Skeletal muscle tissue (tissue), 4 donors: ENCODE results near the gene CGB8. TPM values are rescaled to one million over a fixed set of nuclear protein-coding genes. Genes with fewer than 3 reads are reported as not detected.
A peak's percentile ranks its signal among the peaks of the same experiment; 100 is the strongest.
"Not testable (repeated sequence)": the region's sequence is repeated elsewhere in the genome, so short reads cannot be mapped to it uniquely, and the experiment has no call there.

ENCODE experiments used
- H3K27ac ChIP-seq: one replicate; pipeline ENCODE4 v1.7.0; 2013; ENCODE audit warnings: mild to moderate bottlenecking, low read depth, low read length, inconsistent platforms
- H3K27me3 ChIP-seq, 3 donors: one replicate each; pipeline ENCODE4 v1.7.0; 2013; ENCODE audit warnings: low read length in 3 of 3; ENCODE audit not compliant: control insufficient read depth in 3 of 3, insufficient read depth in 3 of 3
- H3K36me3 ChIP-seq, 3 donors: one replicate each; pipeline ENCODE4 v1.7.0; 2013; ENCODE audit warnings: low read length in 3 of 3; ENCODE audit not compliant: control insufficient read depth in 3 of 3, insufficient read depth in 3 of 3
- H3K4me1 ChIP-seq, 3 donors: one replicate each; pipeline ENCODE4 v1.7.0; 2013; ENCODE audit warnings: low read length in 3 of 3, mild to moderate bottlenecking in 3 of 3; ENCODE audit not compliant: control insufficient read depth in 3 of 3, insufficient read depth in 3 of 3
- H3K4me3 ChIP-seq, 3 donors: one replicate each; pipeline ENCODE4 v1.7.0; 2013; ENCODE audit warnings: low read length in 3 of 3
- H3K9ac ChIP-seq, 3 donors: one replicate each; pipeline ENCODE4 v1.7.0; 2013; ENCODE audit warnings: low read length in 3 of 3, mild to moderate bottlenecking in 3 of 3, moderate library complexity in 2 of 3, low read depth in 1 of 3
- H3K9me3 ChIP-seq, 3 donors: one replicate each; pipeline ENCODE4 v1.7.0; 2013; ENCODE audit warnings: low read length in 3 of 3; ENCODE audit not compliant: control insufficient read depth in 3 of 3
- total RNA-seq: library from RNA; depleted of rRNA; stranded (reverse); fragments of >200 nt; gene quantifications from one replicate; pipeline ENCODE4 v1.2.3, GENCODE V29; 2014
- donor health status: Osteomylitis.

CGB8 gene
- total RNA-seq, 1 donor from 2014 or later: not detected

DNA sequence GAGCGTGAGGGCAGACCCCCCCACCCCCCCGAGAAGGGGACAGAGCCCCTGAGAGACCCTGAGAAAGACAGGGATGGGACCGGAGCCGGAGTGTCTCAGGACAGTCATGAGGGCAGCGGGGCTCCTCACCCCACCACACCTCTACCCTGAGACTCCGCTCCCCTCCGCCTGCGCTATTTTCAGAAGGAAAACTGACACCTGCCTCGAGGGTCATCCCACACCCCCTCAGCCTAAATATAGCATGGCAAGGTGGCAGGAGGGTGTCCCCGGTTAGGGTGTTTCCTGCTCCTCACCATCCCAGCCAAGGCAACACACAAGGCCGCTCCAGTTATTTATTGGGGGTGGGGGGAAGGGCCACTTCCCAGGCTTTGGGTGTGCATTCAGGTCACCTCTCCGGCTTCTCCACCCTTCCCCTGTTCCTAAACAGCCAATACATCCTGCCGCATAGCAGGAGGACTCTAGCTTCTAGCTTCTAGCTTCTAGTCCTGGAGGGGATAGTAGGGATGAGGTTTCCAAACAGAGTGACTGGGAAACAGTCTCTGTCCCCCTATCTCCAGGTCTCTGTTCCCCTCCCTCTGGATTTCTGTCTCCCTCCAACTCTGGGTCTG, 17.1 kb upstream of the CGB8 start:
- Histone ChIP-seq H3K9ac (peak overlapping the region; percentile 83 to 87 (median 86)), H3K4me1 (peaks cover 42 to 53% (median 49%) of the 10 kb centered on the region in 3 donors), H3K9me3 (no peaks in the 10 kb centered on the region), H3K4me3 (peak overlapping the region; percentile 60 to 70 (median 61)), H3K27me3 (peaks cover 0 to 14% (median 10%) of the 10 kb centered on the region in 3 donors), H3K27ac (peak overlapping the region; percentile 97), H3K36me3 (peaks cover 0 to 6% (median 3%) of the 10 kb centered on the region in 3 donors)

DNA sequence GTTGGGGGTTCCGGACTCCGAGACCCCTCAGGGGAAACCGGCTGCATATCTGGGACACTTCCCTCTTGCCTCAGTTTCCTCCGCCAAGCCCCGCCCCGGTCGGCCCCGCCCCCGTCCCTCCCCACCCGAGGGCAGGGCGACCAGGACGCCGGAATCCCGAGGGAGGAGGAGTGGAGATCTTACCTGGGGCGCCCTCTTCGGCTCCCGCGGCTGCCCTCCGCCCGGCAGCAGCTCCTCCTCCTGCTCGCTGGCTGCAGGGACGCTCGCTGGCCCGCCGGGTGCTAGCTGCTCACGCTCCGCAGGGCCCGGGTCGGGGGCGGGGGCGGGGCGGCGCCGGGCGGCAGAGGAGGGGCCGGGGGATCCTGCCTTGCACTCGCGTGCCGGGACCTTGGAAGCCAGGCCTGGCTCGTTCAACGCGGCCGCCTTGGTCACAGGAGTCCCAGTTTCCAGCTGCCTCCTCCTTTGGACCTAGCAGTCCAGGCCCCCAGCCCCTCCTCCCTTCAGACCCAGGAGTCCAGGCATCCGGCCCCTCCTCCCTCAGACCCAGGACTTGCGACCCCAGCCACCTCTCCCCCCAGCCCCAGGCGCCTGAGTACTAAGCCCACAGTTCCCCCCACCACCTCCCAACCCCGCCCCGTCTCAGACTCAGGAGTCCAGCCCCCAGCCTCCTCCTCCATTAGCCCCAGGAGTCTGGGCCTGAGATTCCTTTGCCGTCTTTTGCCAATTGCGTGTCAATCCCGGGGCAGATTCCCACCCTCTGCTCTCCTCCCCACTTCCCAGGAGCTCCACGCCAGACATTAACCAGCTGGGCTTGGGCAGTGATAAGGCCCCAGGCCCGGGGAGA, 16.1 kb upstream of the CGB8 start, which contains the start of gene NTF4:
Gene NTF4 (minus strand): TSS at position 51 of the 844 bp plus-strand sequence. CDS start 2,821 bp downstream, outside the sequence.
- peak within 1 kb of the TSS; percentile 60 to 70 (median 61) for H3K4me3 ChIP-seq
- H3K9me3 ChIP-seq: no peaks in the 10 kb centered on the region
- peaks cover 0 to 3% (median under 1%) of the 10 kb centered on the region in 3 donors for H3K36me3 ChIP-seq
- H3K27ac ChIP-seq: peak within 1 kb of the TSS; percentile 97
- H3K27me3 ChIP-seq: peaks cover 0 to 11% (median 3%) of the 10 kb centered on the region in 3 donors
- H3K4me1 ChIP-seq: peaks cover 35 to 43% (median 39%) of the 10 kb centered on the region in 3 donors
- H3K9ac ChIP-seq: peak within 1 kb of the TSS; percentile 83 to 87 (median 86)

DNA sequence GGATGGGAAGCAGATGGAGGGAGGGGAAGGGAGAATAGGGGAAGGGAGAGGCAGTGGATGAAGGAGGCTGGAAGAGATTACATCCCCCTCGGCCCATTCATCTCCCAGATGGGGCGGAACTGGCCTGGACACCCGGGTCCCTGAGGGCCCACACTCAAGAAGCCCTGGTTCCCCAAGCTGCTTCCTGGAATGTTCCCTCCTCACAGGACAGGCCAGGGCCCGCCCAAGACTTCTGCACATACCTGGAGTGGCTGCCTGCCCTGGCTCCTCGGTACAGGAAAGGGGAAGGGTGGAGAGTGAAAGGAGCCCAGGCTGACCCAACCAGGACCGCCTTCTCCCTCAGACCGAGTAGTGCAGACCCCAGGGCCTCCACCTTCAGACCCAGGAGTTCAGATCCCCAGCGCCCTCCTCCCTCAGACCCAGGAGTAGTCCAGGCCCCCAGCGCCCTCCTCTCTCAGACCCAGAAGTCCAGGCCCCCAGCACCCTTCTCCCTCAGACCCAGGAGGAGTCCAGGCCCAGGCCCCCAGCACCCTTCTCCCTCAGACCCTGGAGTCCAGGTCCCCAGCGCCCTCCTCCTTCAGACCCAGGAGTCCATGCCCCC, 15.2 kb upstream of the CGB8 start:
- no peaks in the 10 kb centered on the region for H3K9me3 ChIP-seq
- H3K4me1 ChIP-seq: peaks cover 27 to 34% (median 30%) of the 10 kb centered on the region in 3 donors
- peaks cover 0 to 11% (median 3%) of the 10 kb centered on the region in 3 donors for H3K27me3 ChIP-seq
- no peaks in the 10 kb centered on the region for H3K36me3 ChIP-seq
- no peak overlapping the region for H3K4me3 ChIP-seq
- H3K9ac ChIP-seq: peak overlapping the region in 2 of 3 donors; percentile 38 to 45
- peak overlapping the region; percentile 97 for H3K27ac ChIP-seq

DNA sequence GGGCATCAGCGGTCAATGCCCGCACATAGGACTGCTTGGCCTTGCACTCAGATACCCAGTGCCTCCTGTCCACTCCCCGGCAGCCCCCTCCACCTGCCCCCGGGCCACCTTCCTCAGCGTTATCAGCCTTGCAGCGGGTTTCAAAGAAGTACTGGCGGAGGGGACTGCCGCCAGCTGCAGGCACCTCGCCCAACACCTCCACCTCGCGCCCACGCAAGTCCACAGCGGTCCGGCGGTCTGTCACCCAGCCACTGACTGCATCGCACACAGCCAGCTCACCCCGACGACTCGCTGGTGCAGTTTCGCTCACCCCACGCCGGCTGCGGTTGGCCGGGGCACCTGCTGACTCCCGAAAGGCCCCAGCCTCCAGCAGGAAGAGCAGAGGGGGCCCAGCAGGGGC, 12.5 kb upstream of the CGB8 start:
- H3K9me3 ChIP-seq: no peaks in the 10 kb centered on the region
- no peaks in the 10 kb centered on the region for H3K36me3 ChIP-seq
- H3K27me3 ChIP-seq: peaks cover 0 to 11% (median 3%) of the 10 kb centered on the region in 3 donors
- H3K4me1 ChIP-seq: peaks cover 16 to 29% (median 28%) of the 10 kb centered on the region in 3 donors
- no peak overlapping the region for H3K4me3 ChIP-seq
- no peak overlapping the region for H3K9ac ChIP-seq
- no peak overlapping the region for H3K27ac ChIP-seq

DNA sequence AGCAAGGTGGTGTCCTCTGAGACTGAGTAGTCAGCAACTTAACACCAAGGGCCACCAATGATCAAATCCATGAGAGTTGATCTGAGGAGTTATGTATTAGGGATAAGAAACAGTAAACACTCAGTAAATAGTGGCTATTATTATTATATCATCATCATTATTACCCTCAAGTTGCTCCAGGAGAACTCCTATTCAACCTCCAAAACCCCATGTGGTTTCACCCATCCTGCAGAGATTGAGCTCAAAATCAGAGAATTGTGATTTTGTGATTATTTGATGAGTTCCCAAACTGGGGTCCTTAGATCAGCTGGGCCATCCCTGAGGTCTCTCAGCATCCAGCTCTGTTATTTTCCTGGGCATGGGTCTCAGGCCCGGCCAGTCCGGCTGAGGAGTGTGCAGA, 12.1 kb upstream of the CGB8 start:
- H3K27me3 ChIP-seq: peaks cover 0 to 11% (median 3%) of the 10 kb centered on the region in 3 donors
- H3K9me3 ChIP-seq: no peaks in the 10 kb centered on the region
- H3K36me3 ChIP-seq: no peaks in the 10 kb centered on the region

DNA sequence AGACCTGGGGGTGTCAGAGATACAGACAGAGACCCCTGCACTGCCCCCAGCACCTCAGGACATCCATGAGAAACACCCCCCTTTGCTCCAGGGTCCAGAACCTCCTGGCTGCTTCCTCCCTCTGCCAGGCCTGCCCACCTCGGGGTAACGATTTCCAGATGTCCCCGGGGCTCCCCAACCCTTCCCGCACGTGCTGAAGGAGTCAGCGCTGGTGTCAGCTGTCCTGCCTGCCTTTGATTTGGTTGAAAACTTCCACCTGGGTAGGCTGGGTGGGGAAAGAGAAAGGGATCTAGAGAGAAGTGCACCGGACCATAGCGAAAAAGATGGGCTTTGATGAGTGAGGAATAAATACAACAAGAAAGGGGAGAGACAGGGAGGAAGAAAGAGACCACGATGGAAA, 10.1 kb upstream of the CGB8 start:
- Histone ChIP-seq H3K4me1 (peaks cover 15 to 28% (median 20%) of the 10 kb centered on the region in 3 donors), H3K27ac (no peak overlapping the region), H3K36me3 (no peaks in the 10 kb centered on the region), H3K9ac (no peak overlapping the region), H3K9me3 (no peaks in the 10 kb centered on the region), H3K4me3 (no peak overlapping the region), H3K27me3 (peaks cover 0 to 13% (median 0%) of the 10 kb centered on the region in 3 donors)

More for the DNA sequence above, 12.1 kb upstream of the CGB8 start:
- Histone ChIP-seq H3K4me1 (peaks cover 13 to 30% (median 26%) of the 10 kb centered on the region in 3 donors), H3K27ac (no peak overlapping the region), H3K9ac (no peak overlapping the region), H3K4me3 (no peak overlapping the region)

DNA sequence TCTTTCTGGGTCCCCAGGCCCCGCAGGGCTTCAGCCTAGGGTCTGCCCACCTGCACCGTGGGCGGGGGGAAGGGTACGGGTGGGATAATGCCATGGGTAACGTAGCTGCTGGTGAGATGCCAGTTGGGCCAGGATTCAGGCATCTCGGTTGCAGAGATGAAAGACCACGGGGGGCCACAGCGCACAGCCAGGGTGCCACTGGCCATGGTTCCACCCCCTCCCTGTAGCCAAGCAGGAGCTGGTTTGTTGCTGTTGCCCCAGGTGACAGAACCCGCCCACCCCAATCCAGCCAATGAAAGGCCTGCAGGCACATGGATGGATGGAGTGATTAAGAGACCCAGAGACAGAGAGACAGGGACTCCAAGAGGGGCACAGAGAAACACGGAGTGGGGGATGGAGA, 9.7 kb upstream of the CGB8 start:
- no peaks in the 10 kb centered on the region for H3K9me3 ChIP-seq
- peaks cover 0 to 8% (median 0%) of the 10 kb centered on the region in 3 donors for H3K27me3 ChIP-seq
- H3K27ac ChIP-seq: no peak overlapping the region
- H3K9ac ChIP-seq: peak overlapping the region in 1 of 3 donors; percentile 16
- H3K4me3 ChIP-seq: peak overlapping the region in 1 of 3 donors; percentile 32
- no peaks in the 10 kb centered on the region for H3K36me3 ChIP-seq
- H3K4me1 ChIP-seq: peaks cover 15 to 27% (median 20%) of the 10 kb centered on the region in 3 donors

DNA sequence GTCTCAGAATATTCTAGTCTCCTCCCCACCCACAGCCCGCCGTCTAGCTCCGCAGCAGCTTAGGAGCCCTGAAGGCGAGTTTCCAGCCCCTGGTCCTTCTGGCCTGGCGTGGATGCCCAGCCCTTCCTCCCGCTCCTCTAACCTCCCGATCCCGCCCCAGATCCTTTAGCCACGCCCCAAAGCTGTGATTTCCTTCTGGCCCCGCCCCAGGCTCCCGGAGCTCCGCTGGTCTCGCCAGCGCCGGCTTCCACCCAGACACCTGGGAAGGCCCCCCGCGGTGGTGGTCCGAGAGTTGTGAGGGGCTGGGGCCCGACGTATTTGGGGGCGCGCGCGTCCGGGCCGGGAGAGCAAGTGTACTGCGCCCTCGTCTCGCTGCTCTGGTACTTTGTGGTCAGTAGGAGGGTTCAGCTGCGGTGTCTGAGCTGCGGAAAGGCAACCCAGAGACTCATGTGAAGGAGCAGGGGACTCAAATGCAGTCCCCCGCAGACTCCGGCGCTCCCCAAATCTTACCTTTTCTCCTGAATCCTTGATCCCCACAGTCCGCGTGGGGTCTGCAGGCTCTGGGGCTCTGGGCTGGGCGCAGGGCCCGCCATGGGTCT, 8.8 kb upstream of the CGB8 start, which contains the start of gene CGB7:
Gene CGB7 (minus strand): TSS at position 114 of the 599 bp plus-strand sequence. CDS start 2,374 bp downstream, outside the sequence.
- Histone ChIP-seq H3K4me1 (peaks cover 15 to 27% (median 20%) of the 10 kb centered on the region in 3 donors), H3K36me3 (no peaks in the 10 kb centered on the region), H3K27me3 (peaks cover 0 to 7% (median 0%) of the 10 kb centered on the region in 3 donors), H3K27ac (no peak within 1 kb of the TSS), H3K9me3 (no peaks in the 10 kb centered on the region), H3K4me3 (peak within 1 kb of the TSS; percentile 66 to 81 (median 70)), H3K9ac (peak within 1 kb of the TSS; percentile 70 to 87 (median 77))

DNA sequence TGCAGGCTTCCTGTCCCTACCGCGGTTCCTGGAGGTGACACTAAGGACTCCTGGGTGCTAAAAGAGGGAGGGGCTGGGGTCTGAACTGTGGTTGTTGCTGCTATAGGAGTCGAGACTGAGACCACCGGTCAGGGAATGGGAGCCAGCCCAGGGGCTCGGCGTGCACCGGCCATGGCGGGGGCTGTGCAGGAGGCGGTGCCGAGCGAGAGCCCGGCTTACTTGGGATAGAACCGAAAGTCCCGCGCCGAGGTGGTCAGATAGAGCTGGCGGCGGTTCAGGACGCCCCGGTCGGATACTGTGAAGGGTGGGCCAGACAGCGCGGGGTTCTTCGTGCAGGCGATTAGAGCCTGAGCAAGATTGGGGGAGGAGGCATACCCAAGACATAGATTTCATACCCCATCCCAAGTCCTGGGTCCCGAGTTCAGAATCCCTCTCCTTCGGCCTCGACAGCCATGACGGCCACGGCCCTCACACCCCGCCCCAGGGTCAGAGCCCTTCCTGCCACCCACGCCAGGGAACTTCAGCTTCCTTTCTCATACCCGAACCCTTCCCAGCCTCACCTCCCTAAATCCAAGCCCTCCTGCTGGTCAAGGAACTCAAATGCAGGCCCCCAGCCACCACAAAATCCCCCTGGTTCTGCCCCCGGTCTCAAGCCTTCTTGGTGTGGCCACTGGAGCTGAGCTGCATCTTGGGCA, 8.1 kb upstream of the CGB8 start:
- H3K4me1 ChIP-seq: peaks cover 15 to 27% (median 20%) of the 10 kb centered on the region in 3 donors
- not testable (repeated sequence) for H3K36me3 ChIP-seq, H3K27me3 ChIP-seq, H3K27ac ChIP-seq, H3K9me3 ChIP-seq
- peak overlapping the region; percentile 66 to 81 (median 70) for H3K4me3 ChIP-seq
- H3K9ac ChIP-seq: peak overlapping the region; percentile 70 to 87 (median 77)
